GM18505 (cell line): ENCODE measurements around the gene TBXAS1.

ENCODE experiments used
- ATAC-seq: cut with Tn5 transposase; IDR thresholded peaks from one replicate; pipeline ENCODE4 v1.9.1; 2021; ENCODE audit not compliant: unreplicated experiment
- POLR2A ChIP-seq: IDR thresholded peaks from 4 replicates; pipeline ENCODE4 v1.6.1; 2011; ENCODE audit warnings: borderline replicate concordance; ENCODE audit not compliant: insufficient read depth, insufficient read length; ENCODE audit errors: extremely low read depth

The TBXAS1 gene

GRCh38 chr7:139974179-139974811 is 145.2 kb downstream of the TBXAS1 start:
- ATAC-seq: no peak

DNA sequence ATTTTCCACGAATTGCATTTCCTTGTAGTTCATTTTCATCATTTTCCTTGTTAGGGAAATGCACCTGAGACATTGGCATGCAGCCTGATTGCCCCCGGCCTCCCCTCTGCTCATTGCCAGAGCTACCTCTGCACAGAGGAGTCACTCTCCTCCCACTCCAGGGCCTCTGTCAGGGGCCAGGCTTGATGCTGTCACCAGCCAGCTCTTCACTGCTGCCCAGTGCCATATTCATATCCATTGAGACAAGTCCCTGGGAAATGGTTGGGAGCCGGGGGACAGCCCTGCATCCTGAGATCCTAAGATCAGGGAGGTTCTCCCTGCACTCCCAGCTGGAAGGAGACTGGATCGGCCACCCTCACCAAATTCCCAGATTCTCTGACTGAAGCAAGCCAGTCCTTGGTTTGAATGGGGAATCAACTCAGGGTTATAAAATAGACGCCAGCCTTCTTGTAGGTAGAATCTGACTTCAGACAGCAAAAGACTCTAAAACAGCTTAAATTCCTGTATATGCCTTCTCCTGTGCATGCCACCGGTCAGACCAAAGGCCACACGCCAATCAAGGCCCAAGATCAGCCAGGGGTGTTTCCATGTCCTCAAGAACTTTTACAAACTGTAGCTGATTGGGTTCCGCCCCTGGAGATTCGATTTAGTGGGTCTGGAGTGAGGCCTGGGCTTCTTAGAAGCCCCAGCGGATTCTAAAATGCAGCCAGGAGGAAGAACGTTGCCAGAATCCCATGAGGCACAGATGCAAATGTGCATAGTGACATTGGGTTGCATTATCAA is 147.2 kb downstream of the TBXAS1 start:
- TF ChIP-seq POLR2A: no peak
- ATAC-seq: no peak

More at GRCh38 chr7:139974179-139974811, 145.2 kb downstream of the TBXAS1 start:
- TF ChIP-seq POLR2A: no peak

GRCh38 chr7:139976838-139977656 is 148.0 kb downstream of the TBXAS1 start:
- ATAC-seq: no peak

DNA sequence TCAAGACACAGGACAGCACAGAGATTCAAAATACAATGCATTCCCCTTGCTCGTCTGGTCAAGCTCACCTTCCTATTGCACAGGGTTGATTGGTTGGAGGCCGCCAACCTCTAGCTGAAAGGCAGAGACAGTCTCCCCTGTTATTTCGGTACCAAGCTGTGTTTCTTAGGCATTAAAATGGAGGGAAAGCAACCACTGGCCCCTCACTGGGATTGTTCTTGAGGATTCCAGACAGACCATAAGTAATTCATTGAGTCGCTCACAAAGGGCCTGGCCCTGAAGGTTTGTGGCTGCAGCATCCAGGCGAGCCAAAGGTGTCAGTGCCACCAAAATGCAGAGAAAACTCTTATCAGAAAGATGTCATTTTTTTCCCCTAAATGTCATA is 152.4 kb downstream of the TBXAS1 start:
- no peak for ATAC-seq
- no peak for TF ChIP-seq POLR2A

More at GRCh38 chr7:139976838-139977656, 148.0 kb downstream of the TBXAS1 start:
- no peak for TF ChIP-seq POLR2A

GRCh38 chr7:139982927-139983920 is 154.2 kb downstream of the TBXAS1 start:
- ATAC-seq: no peak
- no peak for TF ChIP-seq POLR2A

DNA sequence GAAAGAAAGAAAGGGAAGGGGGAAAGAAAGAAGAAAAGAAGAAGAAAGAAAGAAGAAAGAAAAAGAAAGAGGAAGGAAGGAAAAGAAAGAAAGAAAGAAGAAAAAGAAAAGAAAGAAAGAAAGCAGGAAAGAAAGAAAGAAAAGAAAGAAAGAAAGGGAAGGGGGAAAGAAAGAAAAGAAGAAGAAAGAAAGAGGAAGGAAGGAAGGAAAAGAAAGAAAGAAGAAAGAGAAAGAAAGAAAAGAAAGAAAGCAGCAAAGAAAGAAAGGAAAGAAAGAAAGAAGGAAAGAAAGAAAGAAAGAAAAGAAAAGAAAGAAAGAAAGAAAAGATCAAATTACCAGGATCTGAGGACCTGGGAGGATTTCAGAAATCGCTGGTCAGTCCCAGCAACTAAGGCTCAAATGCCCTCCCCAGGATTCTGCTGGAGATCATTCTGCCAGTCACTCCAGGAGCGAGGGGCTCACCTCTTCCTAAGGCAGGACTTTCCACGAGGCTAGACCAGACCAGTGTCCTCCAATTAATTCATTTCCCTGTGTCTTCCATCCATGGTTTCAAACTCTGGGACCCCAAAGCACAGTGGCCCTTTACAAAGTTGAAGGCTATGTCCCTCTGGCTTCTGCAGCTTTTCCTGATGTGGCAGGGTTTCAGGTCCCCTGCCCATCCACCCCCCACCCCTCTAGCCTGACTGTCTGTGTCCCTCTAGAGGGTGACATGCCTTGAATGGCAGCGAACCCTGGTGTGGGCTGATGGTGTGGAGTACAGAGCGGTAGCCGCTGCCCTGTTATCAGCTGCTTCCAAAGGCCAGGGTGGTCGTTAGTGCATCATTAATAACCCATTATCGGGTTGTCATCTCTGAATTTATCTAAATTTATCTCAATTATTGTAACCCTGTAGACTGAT is 155.8 kb downstream of the TBXAS1 start:
- no peak for ATAC-seq
- no peak for TF ChIP-seq POLR2A

DNA sequence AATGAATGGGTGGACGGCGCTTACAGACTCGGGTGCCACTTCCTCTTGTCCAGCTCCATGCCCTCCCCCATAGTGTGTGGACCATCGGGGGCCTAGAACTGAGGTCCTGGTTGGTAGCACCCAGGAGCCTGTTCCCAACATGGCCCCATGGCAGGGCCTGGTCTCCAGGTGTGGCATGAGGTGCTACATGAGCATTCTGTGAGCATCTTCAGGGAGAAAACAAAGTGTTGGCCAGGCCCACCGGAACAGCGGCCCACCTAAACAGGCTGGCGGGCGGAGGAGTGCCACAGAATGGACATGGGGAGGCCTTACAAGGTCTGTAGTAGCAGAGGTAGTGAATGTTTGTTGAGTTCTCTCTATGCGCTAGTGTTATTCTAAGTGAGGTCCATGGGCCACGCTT is 156.7 kb downstream of the TBXAS1 start:
- no peak for TF ChIP-seq POLR2A
- no peak for ATAC-seq

GRCh38 chr7:139987691-139988516 is 158.8 kb downstream of the TBXAS1 start:
- no peak for ATAC-seq
- TF ChIP-seq POLR2A: no peak

DNA sequence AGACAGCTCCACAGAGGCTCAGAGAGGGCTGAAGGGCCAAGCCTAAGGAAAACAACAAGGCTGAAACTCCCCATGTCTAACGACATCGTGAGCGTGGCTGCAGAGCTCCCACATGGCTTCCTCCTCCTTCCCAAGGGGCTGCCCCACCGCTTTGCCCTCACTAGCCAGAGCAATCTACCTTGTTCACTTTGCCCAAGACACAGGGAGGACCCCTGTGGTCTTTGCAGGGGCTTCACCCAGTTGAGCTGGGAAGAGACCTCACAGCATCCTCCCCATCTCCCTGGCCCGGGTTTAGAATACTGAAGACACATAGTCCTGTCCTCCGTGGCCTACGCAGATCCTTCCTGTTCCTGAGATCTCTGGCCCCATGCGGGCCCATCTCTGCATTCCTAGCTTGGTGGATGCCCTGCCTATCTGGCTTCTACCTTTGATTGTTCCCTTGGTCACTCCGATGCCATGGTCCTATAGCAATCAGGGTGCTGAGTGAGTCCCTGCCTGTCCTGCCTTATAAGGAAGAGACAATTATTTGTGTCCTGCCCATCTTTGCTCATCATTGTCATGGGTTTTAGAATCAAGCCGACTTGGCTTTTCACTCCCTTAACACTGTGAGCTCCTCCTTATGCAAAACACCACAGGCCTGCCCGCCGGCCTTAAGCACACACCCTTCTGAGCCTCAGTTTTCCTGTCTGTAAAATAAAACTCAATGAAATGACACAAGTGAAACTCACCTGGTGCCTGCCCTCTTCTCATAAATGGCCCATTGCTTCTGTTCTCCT is 160.5 kb downstream of the TBXAS1 start:
- no peak for ATAC-seq
- no peak for TF ChIP-seq POLR2A

DNA sequence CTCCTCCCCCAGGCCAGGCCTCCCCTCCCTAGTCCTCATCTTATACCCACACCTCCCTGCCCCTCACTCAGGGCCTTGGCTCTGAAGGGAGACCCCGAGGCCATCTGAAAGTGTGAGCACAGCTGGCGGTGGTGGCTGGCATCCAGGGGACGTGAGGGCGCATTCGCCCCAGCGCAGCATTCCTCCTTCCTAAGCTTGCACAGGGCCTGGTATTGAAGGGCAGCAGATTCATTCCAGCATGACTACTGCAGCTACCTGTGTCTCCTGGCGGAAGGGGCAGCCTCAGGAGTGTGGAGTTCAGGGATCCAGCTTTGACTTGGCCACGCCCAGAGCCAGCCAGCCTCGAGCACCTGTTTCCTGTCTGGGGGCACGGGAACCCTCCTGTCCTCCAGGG is 161.1 kb downstream of the TBXAS1 start:
- ATAC-seq: no peak
- no peak for TF ChIP-seq POLR2A
